CD4-positive, alpha-beta T cell (primary cell): Measurements from ENCODE around the gene ELF5. TPM values are rescaled to one million over a fixed set of nuclear protein-coding genes. Genes with fewer than 3 reads are reported as not detected.

Source experiments
- ATAC-seq: fragments of 200-7000 bp; cut with Tn5 transposase; one replicate; pipeline ENCODE4 v1.10.0; 2022; ENCODE audit warnings: mild to moderate bottlenecking; ENCODE audit not compliant: poor library complexity
- CTCF ChIA-PET: fragments of 350-600 bp; sonication (Branson Sonifier 250); formaldehyde crosslinking; loops from one replicate; lab custom pipeline; 2021; ENCODE audit warnings: antibody characterized with exemption, inconsistent platforms; lab: Charles Lee
- POLR2A ChIA-PET: fragments of 350-600 bp; sonication (Branson Sonifier 250); formaldehyde crosslinking; loops from one replicate; lab custom pipeline; 2021; ENCODE audit warnings: antibody characterized with exemption, inconsistent platforms; lab: Charles Lee
- DNase-seq, 14 experiments: peaks; one replicate each; pipeline ENCODE4 v3.0.0-alpha.2; 2013 to 2020; ENCODE audit warnings: mixed read lengths in 2 of 14
- H3K27ac ChIP-seq, 2 donors: one replicate each; pipeline versions ENCODE4 v1.5.1 to v1.7.0; 2013; ENCODE audit warnings: low read length in 2 of 2, low read depth in 1 of 2, mild to moderate bottlenecking in 1 of 2
- H3K27me3 ChIP-seq, 2 experiments: 1 replicate in 1 of 2; 2 replicates in 1 of 2; pipeline versions ENCODE4 v1.6.1 to v1.7.0; 2013; ENCODE audit warnings: low read length in 2 of 2, control low read depth in 1 of 2, mild to moderate bottlenecking in 1 of 2, moderate library complexity in 1 of 2; ENCODE audit not compliant: insufficient read depth in 2 of 2, control insufficient read depth in 1 of 2
- H3K36me3 ChIP-seq: one replicate; pipeline ENCODE4 v1.6.1; 2013; ENCODE audit warnings: low read length, control low read depth; ENCODE audit not compliant: insufficient read depth
- H3K4me1 ChIP-seq: one replicate; pipeline ENCODE4 v1.6.1; 2013; ENCODE audit warnings: low read length, control low read depth; ENCODE audit not compliant: insufficient read depth
- H3K4me3 ChIP-seq: one replicate; pipeline ENCODE4 v1.5.1; 2013; ENCODE audit warnings: mild to moderate bottlenecking, low read length, moderate library complexity
- H3K9me3 ChIP-seq, 2 experiments: 1 replicate in 1 of 2; 2 replicates in 1 of 2; pipeline versions ENCODE4 v1.6.1 to v1.7.0; 2013; ENCODE audit warnings: low read length in 2 of 2, mild to moderate bottlenecking in 2 of 2, control low read depth in 1 of 2, moderate library complexity in 1 of 2; ENCODE audit not compliant: control insufficient read depth in 1 of 2, insufficient read depth in 1 of 2
- H3K27ac Mint-ChIP-seq: one replicate; pipeline ENCODE4 v1.8.0; 2020; ENCODE audit warnings: mixed read lengths
- H3K27me3 Mint-ChIP-seq: one replicate; pipeline ENCODE4 v1.8.0; 2021; ENCODE audit warnings: mixed read lengths
- H3K36me3 Mint-ChIP-seq: one replicate; pipeline ENCODE4 v1.8.0; 2021; ENCODE audit warnings: low read depth, mixed read lengths
- H3K4me1 Mint-ChIP-seq: one replicate; pipeline ENCODE4 v1.8.0; 2021; ENCODE audit warnings: low read depth, mixed read lengths
- H3K4me3 Mint-ChIP-seq: one replicate; pipeline ENCODE4 v1.8.0; 2020; ENCODE audit warnings: mild to moderate bottlenecking, mixed read lengths
- H3K9me3 Mint-ChIP-seq: one replicate; pipeline ENCODE4 v1.8.0; 2020; ENCODE audit warnings: mixed read lengths
- intact Hi-C, 2 experiments: fragments of 100-400 bp; cut with DNase I in 1 of 2; cut with micrococcal nuclease in 1 of 2; formaldehyde crosslinking; loops; one replicate each; pipeline versions ENCODE4 v1.15.1 to v1.9.0; 2023 to 2025; cut with DNase I, micrococcal nuclease
- total RNA-seq, 174 experiments: library from RNA in 2 of 174; stranded (reverse) in 2 of 174; gene quantifications; one replicate each; pipeline ENCODE4 v1.2.3 and lab custom pipeline; 2021 to 2026
- TF ChIP-seq, protein P1 (sequence below): fragments of 200-600 bp; IDR thresholded peaks from one replicate; pipeline ENCODE4 v1.8.0; 2022; ENCODE audit warnings: antibody characterized with exemption, mild to moderate bottlenecking

Gene ELF5
- total RNA-seq, 2 experiments from 2014 or later: not detected

DNA sequence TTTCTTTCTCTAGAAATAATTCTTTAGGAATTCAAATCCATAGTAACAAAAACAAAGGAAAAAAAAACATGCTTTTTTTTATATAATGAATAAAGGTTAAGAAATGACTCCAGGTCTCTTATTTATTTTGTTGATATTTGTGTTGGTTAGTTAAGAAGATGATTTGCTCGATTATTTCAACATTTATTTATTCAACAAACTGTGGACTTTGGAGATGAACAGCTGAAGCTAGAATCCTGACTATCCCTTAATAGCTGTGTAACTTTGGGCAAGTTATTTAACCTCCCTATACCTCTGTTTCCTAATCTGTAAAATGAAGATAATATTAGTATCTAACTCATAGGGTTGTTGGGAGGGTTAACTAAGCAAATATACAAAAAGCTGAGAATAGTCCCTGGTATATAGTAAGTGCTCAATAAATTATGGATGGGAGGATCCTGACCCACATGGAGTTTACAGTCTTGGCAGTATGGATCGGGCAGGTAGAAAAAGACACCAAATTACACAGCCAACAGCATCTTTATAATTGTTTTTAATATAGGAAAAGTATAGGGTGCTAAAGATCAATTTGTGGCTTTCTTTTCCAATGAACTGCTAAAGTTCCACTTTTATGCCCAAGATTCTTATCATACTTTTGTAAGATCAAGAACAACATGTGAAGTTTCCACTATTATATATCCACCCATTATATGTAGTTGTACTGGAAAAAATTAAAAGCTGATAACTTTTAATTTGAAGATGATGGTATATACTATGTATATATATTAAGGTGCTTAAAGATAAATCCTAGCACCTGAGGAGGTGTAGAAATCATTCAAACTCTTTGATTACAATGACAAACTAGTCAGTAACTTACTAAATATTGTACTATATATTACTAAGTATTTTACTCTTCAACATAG, 76.1 kb downstream of the ELF5 start:
- no peaks in the 10 kb centered on the region for H3K9me3 Mint-ChIP-seq
- H3K36me3 Mint-ChIP-seq: peaks cover 11% of the 10 kb centered on the region
- H3K36me3 ChIP-seq: no peaks in the 10 kb centered on the region
- H3K27ac ChIP-seq: no peak overlapping the region
- peaks cover 19% of the 10 kb centered on the region for H3K4me1 ChIP-seq
- ChIA-PET CTCF (interaction anchor here (1.6 kb wide), 1 partner anchor 263 kb away, joined by 7 read pairs; no protein-coding TSS in a partner anchor), POLR2A (interaction anchor here (1.0 to 1.6 kb wide), 6 partner anchors 10 to 478 kb away, joined by 3 to 5 read pairs (median 3); partner anchors contain the start of genes ABTB2 and NAT10)
- H3K9me3 ChIP-seq: no peaks in the 10 kb centered on the region
- H3K27me3 Mint-ChIP-seq: no peaks in the 10 kb centered on the region
- no peaks in the 10 kb centered on the region for H3K27me3 ChIP-seq
- DNase-seq: no peak
- intact Hi-C loops: loop anchor here (1.0 to 10.0 kb wide), 10 partner anchors 81 to 1857 kb away; partner anchors contain the start of genes APIP (in 1 of the 2), C11orf91 (in 1 of the 2), CAPRIN1 (in 1 of the 2) and FBXO3 (in 1 of the 2)
- H3K4me3 ChIP-seq: no peak overlapping the region
- TF ChIP-seq, protein P1, sequence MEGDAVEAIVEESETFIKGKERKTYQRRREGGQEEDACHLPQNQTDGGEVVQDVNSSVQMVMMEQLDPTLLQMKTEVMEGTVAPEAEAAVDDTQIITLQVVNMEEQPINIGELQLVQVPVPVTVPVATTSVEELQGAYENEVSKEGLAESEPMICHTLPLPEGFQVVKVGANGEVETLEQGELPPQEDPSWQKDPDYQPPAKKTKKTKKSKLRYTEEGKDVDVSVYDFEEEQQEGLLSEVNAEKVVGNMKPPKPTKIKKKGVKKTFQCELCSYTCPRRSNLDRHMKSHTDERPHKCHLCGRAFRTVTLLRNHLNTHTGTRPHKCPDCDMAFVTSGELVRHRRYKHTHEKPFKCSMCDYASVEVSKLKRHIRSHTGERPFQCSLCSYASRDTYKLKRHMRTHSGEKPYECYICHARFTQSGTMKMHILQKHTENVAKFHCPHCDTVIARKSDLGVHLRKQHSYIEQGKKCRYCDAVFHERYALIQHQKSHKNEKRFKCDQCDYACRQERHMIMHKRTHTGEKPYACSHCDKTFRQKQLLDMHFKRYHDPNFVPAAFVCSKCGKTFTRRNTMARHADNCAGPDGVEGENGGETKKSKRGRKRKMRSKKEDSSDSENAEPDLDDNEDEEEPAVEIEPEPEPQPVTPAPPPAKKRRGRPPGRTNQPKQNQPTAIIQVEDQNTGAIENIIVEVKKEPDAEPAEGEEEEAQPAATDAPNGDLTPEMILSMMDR: no peak
- peaks cover 34% of the 10 kb centered on the region for H3K4me1 Mint-ChIP-seq
- H3K4me3 Mint-ChIP-seq: peak overlapping the region; percentile 11
- H3K27ac Mint-ChIP-seq: no peak overlapping the region
- ATAC-seq: no peak

DNA sequence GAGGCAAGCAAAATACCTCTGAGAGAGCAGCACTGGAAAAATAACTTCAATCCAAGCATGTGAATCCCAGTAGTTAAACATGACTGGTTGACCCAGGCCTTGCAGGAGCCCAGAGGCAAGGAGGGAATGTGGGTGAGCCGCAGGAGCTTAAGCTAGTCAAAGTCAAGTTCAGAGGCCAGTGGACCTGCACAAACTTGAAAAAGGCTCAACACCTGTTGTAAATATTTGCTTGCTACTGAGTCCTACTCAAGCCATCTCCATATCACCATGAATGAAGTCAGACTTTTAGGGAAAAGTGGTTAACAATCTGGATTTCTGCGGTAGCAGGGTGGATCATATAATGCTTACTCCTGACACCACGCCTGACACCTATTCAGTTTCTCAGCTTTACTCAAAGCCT, 79.7 kb downstream of the ELF5 start:
- intact Hi-C loops: loop anchor here in 1 of 2 experiments (10.0 kb wide), 4 partner anchors 179 to 1861 kb away; partner anchors contain the start of genes C11orf91, PRR5L and TRIM44
- Histone ChIP-seq H3K27ac (no peak overlapping the region), H3K27me3 (no peaks in the 10 kb centered on the region), H3K4me3 (no peak overlapping the region), H3K36me3 (no peaks in the 10 kb centered on the region), H3K9me3 (no peaks in the 10 kb centered on the region), H3K4me1 (no peaks in the 10 kb centered on the region)
- peaks cover 10% of the 10 kb centered on the region for H3K4me1 Mint-ChIP-seq
- TF ChIP-seq, protein P1: no peak
- ATAC-seq (no peak), DNase-seq (no peak)
- peaks cover 4% of the 10 kb centered on the region for H3K36me3 Mint-ChIP-seq
- CTCF ChIA-PET: no interaction called here
- H3K4me3 Mint-ChIP-seq: no peak overlapping the region
- H3K9me3 Mint-ChIP-seq: no peaks in the 10 kb centered on the region
- H3K27ac Mint-ChIP-seq: no peak overlapping the region
- POLR2A ChIA-PET: no interaction called here
- peaks cover 3% of the 10 kb centered on the region for H3K27me3 Mint-ChIP-seq

DNA sequence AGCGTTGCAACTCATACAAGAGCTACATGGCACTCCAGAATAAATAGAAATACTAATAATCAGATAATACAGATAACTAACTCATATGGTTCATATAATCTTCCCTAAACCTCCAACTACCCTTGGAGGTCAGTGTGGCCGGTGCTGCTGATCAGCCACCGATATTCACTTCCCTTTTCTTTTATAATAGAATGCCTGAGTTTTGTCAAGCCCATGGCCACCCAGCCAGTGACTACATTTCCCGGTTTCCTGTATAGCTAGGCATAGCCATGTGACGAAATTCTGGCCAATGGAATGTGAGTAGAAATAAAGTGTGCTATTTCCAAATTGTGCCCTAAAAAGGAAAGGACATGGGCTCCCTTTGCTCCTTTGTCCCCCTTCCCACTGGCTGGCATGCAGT, 80.8 kb downstream of the ELF5 start:
- Histone ChIP-seq H3K4me1 (no peaks in the 10 kb centered on the region), H3K36me3 (no peaks in the 10 kb centered on the region), H3K27me3 (no peaks in the 10 kb centered on the region), H3K27ac (no peak overlapping the region), H3K4me3 (no peak overlapping the region), H3K9me3 (no peaks in the 10 kb centered on the region)
- Mint-ChIP-seq H3K36me3 (no peaks in the 10 kb centered on the region), H3K4me3 (no peak overlapping the region), H3K4me1 (no peaks in the 10 kb centered on the region), H3K27me3 (peaks cover 3% of the 10 kb centered on the region), H3K27ac (no peak overlapping the region), H3K9me3 (no peaks in the 10 kb centered on the region)
- DNase-seq: peak in 1 of 14 experiments; percentile 17
- ChIA-PET POLR2A (no interaction called here), CTCF (no interaction called here)
- TF ChIP-seq, protein P1: no peak
- no peak for ATAC-seq
- intact Hi-C loops: loop anchor here in 1 of 2 experiments (10.0 kb wide), 4 partner anchors 178 to 1862 kb away; partner anchors contain the start of genes C11orf91, PRR5L and TRIM44
